Fibroblast of peridontal ligament (primary cell): Measurements from ENCODE around the gene SOX30.

Source experiments
- DNase-seq: peaks from one replicate; pipeline ENCODE4 v3.0.0-alpha.2; 2010; ENCODE audit errors: extremely low read depth

The SOX30 gene

DNA sequence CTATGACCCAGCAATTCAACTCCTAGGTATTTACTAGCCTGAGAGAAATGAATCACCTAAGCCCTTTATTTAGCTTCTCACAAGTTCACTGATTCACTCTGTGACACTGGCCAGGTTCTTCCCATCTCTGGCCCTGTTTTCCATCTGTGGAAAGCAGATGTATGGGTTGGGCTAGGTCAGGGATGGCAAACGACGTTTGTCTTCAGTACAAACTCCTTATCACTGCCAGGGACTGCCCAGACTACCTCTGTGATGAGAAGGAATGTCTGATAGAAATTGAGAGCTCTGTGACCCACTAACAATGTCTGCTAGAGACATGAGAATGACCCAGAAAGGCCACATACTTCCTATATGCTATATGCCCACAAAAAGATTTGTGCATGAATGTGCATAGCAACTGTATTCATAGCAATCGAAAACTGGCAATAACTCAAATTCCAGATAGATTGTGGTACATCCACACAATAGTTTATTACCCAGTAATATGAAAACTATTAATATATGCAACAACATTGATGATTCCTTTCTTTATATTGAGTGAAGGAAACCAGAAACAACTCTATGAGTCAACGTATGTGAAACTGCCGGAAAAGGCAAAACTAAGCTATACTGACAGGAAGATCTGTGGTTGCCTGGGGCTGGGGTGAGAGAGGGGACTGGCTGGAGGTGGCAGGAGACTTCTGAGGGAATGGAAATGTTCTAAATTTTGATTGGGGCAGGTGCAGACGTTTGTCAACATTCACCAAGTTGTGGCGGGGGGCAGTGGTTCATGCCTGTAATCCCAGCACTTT is 44.7 kb downstream of the SOX30 start:
- DNase-seq: no peak

DNA sequence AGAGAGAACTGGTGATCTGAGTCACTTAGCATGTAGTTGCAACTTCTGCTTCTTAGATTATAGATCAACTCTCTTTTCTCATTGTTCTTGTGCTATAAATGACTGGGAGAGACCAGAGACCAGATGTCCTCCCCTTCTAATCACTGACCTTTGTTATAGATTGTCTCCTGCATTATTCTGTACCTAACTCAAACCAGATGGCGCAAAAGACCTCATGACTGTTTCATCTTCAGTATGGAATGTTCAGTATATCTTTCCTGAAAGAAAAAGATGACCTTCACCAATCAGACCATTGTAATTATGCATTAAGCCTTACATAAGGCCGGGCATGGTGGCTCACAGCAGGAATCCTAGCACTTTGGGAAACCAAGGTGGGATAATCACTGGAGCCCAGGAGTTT is 46.2 kb downstream of the SOX30 start:
- DNase-seq: no peak

DNA sequence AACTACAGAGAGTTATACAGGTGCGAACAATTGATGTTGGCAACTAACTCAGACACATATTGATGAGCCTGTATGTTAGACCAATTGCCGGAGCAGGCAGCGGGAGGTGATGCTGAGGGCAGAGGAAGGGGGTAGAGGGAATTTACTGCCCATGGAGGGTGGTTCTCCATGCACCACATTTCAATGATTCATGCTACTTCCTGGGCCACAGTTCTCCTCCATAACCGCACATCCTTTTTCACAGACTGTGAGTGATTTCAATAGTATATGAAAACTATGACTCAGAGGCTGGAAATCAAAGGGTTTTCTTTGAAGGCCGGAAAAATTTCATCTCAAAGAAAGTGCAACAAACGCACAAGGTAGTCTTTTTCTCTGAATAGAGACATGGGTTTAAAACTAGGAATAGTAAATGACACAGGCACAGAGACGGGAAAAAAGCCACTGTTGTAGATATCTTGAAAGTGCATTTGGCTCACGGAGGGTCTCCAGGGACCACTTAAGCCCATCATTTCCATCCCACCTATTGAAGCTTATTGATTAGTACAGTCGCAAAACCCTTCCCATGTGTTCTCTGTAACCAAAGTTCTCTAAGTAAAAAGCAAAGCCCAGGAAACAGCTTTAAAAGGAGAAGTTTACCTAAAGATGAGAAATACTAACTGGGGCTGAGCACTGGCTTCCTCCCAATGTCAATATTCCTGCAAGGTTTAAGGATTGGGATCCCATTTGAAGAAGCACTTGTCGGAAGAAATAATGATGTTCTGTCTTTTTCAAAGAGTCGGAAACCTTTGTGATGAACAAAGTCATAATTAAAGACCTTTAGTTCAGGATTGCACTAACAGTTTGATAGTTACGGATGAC is 48.7 kb downstream of the SOX30 start:
- DNase-seq: peak; percentile 81

DNA sequence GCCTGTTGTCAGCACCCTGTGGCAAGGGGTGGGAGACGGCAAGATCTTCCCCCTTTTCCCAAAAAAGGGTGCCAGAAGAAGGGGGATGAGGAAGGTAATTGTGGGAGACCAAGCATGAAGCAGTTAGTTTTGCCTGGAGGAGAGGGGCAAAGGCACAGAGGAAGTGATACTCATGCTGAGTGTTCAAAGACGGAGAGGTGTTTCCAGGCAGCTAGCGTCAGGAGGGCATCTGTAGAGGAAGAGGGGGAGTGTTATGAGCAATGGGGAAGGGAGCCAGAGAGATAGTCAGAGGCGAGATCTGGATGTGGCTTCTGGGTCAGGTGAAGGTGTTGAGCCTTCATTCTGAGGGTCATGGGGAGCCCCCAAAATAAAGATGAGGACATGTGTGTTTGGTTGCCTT is 49.7 kb downstream of the SOX30 start:
- DNase-seq: no peak

DNA sequence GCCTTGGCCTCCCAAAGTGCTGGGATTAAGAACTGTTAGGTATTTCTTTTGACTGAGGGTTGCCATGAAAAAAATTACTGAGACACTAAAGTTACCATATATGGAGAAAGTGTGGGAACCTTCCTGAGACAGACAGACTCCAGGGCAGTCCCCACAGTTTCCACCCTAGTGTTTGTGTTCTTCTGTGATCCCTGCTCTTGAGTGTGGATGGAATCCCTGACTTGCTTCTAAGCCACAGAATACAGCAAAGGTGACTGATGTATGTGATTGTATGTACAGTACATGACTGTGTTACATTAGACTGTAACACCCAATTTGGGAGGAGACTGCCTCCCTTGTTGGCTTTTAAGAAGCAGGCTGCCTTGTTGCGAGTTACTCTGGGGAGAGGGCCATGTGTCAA is 52.0 kb downstream of the SOX30 start:
- no peak for DNase-seq

DNA sequence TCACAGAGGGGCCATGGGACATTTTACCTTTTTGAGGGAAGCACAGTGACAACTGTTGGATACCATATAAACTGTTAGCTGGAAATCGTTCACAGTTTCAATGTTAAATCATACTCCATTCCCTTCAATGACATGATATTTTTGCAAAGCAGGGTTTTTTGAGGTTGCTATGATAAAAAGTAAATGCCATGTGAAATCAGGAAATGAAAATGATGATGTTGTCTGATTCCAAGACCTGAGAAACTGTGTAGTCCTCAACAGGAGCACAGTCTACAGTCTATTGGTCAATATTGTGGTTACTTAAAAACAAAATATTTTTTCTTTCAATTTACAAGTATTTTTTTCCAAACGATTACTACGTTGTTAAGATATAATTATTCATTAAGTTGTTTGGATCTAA is 52.7 kb downstream of the SOX30 start:
- DNase-seq: no peak

DNA sequence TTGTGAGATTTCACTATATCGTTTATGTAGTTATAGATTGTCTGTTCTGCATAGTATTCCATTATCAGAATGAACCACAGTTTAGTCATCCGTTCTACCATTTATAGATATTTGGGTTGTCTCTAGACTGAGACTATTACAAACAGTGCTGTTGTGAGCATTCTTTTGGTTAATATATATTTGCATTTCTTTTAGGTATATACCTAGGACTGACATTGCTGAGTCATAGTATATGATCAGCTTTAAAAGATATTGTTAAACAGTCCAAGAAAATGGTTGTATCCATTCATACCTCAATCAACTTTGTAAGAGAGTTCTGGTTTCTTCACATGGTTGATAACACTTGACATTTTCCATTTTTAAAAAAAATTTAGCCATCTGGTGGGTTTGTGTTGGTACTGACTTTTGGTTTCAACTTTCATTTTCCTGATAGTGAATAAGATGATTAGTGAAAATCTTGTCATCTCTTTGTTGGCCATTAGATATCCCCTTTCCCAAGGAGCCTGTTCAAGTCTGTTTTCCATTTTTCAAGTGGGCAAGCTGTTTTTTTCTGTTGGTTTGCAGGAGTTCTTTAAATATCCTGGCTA is 53.8 kb downstream of the SOX30 start:
- DNase-seq: no peak

DNA sequence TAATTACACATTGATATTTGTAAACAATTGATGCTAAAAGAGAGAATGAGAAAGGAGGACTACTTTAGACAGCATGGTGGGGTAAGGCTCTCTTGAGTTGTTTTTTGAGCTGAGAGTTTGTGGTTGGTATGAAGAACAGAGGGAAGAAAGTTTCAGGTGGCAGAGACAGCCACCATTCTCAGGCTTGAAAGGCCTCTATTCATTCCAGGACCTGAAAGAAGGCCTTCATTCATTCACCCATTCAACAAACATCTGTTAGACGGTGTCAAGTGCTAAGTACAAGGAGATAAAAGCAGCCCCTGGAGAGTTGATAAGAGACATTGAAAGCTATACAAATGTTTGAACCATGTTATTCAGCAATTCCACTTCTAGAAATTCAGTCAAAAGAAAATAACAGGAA is 55.0 kb downstream of the SOX30 start:
- no peak for DNase-seq

DNA sequence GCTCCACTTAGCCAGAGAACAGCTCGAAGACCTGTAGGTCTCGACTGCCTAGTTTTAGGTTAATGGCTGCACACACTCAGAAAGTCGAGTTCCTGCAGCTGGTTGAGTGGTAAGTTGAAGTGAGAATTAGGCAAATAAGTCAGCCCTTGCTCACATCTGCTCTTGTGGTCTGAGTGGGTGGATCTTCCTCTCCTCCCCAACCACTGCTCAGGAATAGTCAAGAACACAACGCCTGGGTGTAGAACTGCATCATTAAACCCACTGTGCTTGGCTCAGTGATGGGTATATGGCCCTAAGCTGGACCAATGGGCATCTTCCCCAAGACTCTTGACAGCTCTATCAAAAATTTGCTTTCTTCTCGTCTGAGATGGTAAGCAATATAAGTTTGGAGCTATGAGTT is 55.8 kb downstream of the SOX30 start:
- DNase-seq: no peak

DNA sequence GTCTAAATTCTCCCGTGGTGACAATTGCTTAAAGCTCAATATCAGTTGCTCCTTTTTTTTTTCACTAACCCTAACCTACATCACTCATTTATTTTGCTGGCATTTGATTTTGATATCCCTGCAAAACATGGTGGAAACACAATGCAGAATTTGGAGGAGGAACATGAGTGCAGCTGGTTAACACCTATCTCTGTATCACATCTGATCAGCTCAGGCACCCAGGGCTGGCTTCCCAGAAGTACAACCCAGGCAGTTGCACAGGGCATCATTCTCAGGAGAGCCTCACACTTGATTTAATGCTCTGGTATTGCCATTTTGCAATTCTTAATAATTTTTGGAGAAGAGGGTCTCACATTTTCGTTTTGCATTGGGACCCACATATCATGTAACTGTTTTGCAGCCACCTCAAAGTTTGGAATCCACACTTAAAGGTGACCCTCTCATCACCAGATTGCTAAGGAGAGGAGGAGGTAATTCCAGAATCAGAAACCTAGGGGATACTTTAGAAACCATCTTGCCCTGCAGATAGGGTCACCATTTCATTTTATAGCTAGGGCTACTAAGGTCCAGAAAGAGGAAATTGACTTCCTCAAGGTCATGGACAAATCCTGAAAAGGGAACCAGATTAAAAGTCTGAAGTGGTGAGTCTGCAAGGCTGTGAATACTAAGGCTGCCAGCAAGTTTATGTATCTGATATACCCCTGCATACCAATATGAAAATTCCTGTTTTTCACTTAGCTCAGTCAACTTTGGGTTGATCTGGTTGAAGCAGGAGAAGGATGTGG is 57.4 kb downstream of the SOX30 start:
- no peak for DNase-seq

DNA sequence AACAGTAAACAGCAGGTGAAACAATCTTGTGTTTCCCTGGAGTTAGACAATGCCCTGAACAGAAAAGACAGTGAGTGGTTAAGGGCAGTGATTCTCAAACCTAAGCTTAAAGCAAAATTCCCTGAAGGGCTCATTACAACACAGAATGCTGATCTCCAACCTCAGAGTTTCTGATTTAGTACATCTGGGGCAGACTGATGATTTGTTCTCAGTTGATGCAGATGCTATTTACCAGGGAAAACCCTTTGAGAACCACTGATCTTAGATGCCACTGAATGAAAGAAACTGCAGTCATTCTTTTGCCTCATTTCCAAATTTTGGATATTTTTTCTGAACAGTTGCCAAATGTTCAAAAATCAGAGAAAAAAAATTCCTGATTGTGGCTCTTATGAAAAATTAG is 58.0 kb downstream of the SOX30 start:
- peak; percentile 67 for DNase-seq

DNA sequence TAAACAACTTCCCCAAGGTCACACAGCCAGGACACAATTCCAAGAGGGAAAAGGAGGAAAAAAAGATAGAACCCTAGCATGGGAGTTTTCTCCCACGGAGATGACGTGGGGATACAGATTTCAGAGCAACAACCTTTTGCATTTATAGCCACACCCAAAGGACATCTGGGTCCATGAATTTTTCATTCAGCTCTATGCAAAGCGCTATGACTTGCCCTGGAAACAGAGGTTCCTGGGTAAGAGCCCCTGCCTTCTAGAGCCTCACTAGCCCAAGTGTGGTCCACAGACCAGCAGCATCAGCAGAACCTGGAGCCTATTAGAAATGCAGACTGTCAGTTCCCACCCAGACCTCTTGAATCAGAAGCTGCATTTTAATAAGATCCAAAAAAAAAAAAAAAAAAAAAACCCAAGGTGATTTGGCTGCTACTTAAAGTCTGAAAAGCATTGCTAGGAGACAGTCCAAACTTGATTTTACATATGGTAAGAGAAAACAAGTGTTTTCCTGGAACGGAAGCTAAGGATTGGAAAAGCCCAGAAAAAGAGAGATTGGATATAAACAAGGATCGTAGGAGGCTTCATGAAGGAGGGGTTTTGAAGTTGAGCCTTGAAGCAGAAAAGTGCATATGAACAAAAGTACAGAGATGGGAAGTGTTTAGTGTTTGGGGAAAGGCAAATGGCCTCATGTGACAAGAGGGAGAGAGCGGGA is 59.0 kb downstream of the SOX30 start:
- no peak for DNase-seq

DNA sequence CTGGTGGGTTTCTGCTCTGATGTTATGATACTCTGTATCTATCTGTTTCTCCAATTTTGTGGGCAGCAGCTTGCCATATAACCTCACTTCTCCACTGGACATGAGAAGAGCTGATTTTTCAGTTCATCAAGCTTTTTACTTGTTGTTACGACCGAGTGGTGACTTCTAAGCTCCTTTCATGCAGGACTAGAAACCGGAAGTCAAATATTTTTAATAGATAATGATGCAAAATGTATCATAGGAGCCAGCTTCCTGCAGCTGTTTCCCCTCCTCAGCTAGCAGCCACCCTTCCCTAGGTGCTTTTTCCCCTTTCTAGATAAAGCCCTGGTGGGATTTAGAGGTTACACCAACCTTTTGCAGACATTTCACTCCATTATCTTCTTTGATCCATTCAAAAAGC is 59.6 kb downstream of the SOX30 start:
- DNase-seq: no peak

DNA sequence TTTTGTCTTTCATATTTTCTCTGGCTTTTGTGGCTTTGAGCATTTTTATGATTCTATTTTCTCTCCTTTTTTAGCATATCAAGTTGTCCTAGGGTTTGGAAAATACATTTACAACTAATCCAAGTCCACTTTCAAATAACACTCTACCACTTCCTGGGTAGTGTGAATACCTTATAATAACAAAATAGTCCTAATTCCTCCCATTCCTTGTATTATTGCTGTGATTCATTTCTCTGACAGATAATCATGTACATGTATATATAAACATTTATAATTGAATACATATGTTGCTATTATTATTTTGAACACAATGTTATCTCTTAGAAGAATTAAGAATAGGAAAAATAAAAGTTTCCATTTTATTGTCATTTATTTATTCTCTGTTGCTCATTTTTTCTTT is 61.8 kb downstream of the SOX30 start:
- no peak for DNase-seq

DNA sequence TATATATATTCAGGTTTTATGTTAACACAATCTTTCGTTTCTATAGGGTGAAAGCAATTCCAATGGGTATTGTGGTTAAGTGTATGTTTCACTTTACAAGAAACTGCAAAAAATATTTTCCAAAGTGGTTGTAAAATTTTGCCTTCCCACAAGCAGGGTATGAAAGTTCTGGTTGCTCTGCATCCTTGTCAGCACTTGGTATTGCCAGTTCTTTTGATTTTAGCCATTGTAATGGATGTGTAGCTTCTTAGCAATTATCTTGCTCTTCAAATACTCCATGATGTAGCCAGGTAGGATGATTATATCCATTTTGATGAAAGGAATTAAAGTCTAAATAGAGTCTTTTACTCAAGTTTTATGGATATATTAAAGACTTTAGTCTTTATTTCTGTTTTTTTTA is 67.6 kb downstream of the SOX30 start:
- no peak for DNase-seq

DNA sequence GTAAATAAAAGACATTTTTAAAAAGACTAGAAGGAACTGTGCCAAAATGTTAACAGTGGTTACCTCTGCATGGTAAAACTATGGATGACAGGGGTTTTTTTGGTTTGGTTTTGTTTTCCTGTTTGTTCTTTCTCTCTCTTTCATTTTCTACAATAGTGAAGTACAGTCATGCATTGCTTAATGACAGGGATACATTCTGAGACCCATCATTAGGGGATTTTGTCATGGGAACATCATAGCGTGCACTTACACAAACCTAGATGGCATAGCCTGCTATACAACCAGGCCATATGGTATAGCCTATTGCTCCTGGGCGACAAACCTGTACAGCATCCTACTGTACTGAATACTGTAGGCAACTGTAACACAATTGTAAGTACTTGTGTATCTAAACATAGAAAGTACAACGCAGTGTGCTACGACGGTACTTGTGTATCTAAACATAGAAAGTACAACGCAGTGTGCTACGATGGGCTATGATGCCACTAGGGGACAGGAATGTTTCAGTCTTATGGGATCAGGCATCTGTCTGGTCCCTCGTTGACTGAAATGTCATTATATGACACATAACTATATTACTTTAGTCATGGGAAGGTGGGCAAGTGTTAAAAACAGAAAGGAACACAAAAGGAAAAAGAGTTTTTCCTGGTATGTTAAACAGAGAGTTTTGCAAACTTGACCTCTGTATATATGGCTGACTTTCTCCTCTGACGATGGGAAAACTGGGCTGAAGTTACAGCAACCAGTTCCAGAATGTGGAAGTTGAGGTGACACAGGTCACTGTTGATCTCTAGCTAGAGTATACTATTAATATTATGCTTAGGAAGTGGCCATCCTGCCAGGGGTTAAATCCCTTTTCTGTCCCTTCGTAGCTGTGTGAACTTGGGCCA is 69.3 kb downstream of the SOX30 start:
- no peak for DNase-seq

DNA sequence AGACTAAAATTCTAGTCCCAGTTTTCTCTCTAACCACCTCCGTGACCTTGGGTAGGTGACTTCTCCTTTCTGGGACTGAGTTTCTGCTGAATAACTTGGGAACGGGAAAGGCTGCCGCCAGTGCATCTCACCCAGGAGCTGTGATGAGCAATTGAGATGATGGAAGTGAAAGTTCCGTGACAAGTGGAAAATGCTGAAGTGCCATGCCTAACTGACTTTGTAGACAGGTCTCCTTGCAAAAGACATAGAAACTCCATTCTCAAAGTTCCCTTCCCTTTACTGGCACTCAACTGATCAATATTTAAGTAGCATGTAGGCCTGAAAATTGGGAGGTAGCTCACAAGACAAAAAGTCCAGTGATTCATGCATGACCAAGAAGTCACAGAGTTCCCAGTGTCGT is 70.3 kb downstream of the SOX30 start:
- DNase-seq: no peak

DNA sequence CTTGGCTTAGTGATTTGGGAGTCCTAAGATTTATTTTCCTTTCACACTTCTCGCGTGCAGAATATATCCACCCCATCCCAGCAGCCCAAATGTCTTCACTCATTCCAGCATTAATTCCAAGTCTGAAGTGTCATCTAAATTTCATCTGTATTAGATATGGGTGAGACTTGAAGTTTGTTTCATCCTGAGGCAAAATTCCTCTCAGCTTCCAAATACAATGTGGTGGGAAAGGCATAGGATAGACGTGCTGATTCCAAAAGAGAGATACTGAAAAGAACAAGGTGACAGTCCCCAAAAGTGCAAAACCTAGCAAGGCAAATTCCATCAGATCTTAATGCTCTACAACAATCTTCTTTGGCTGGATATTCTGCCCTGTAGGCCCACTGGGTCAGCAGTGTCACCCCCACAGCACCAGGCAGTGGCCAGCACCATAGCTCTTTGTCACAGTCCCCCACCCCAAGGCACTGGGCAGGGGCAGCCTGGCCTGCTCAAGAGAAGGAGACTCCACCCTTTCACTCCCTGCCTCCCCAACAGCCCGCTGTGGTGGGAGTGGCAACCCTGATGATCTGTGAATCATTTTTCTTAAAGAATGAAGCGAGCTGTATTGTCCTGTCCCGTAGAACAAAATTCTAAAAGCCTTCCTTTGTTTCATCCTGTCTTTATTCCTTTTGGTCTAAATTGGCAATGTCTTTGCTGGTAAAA is 74.0 kb downstream of the SOX30 start:
- no peak for DNase-seq

DNA sequence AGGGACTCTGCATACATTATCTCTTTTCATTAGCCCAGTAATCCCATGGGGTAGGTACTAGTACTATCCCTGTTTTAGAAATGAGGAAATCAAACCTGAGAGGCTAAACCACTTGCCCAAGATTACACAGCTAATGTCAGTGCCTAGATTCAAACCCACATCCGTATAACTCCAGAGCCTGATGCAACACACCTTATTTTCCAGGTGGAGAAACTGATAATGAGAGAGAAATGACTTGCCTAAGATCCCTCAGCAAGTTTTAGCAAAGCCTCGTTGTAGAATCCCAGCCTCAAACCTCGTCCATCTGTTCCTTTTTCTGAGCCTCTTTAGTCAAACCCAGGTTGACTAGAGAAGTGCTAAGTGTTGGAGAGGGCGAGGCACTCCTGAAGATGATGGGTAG is 75.6 kb downstream of the SOX30 start:
- DNase-seq: no peak
